GM21423 (cell line): Measurements from ENCODE around the gene RBP5.

Experiments
- ATAC-seq: cut with Tn5 transposase; IDR thresholded peaks from one replicate; pipeline ENCODE4 v1.9.1; 2021; ENCODE audit warnings: mild to moderate bottlenecking, moderate library complexity; ENCODE audit not compliant: unreplicated experiment

RBP5 gene, protein sequence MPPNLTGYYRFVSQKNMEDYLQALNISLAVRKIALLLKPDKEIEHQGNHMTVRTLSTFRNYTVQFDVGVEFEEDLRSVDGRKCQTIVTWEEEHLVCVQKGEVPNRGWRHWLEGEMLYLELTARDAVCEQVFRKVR

DNA sequence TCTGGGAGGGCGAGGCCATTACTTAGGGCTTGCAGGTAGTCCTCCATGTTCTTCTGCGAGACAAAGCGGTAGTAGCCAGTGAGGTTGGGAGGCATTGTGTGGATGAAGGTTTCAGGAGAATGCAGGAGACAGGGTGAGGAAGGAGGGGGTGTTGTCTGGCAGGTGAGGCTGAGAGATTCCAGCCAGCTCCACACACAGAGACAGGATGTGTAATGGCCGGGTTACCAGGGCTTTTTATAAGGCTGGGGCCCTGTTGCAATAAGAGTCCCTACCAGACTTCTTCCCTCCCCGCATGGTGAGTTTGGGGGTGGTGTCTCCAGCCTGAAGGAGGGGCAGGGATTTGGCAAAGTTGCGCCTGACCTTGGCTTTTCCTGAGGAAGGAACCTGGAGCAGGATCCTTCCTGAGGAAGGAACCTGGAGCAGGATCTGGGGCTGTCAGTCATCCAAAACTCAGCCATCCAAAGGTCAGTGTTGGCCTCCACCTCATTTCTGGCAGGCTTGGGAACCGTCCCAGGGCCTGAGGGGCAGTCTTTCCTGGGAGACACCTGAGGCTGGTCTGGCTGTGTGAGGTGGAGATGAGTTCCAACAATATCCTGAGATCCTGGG lies at the start of gene RBP5:
Gene RBP5, minus strand, starts transcription at position 209 of the 606 bp plus-strand sequence. Its CDS starts 114 bp downstream, at position 95.
- no peak for ATAC-seq

DNA sequence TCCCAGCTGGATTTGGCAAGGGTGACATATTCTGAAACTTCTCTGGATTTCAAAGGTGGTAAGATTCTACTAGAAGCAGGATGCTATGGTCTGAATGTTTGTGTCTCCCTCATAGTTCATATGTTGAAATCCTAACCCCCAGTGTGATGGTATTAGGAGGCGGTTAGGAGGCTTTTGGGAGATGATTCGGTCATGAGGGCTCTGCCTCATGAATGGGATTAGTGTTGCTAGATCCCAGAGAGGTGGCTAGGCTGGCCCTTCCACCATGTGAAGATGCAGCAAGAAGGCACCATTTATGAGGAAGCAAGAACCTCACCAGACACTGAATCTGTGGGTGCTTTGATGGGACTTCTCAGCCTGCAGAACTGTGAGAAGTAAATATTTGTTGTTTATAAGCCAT lies 49.8 kb upstream of the RBP5 start:
- ATAC-seq = no peak

DNA sequence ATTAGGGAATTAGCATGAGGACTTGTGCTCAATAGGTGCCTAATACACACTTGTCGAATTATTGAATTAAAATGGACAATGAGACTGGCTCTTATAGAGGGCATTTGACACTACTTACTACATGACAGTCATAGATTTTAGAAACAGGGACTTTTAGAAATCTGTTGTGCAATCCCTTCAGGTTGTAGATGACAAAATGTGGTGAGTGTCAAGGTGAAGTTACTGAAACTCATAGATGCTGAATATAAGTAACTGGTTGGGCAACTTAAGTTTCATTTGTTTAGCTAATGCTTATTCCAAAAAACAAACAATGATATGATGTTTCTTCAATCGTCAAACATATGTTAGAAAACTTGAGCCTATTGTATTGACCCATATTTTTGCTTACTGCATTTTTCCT lies 47.9 kb upstream of the RBP5 start:
- ATAC-seq = no peak

DNA sequence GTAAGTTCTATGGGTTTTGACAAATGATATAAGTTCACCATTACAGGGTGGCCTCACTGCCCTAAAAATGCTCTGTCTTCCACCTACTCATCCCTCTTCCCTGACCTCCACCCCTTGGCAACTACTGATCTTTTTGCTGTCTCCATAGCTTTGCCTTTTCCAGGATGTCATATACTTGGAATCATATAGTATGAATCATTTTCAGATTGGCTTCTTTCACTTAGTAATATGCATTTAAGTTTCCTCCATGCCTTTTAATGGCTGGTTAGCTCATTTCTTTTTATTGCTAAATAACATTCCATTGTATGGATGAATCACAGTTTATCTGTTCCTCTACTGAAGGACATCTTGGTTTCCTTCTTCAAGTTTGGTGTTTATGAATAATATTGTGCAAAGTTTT lies 46.8 kb upstream of the RBP5 start:
- no peak for ATAC-seq

DNA sequence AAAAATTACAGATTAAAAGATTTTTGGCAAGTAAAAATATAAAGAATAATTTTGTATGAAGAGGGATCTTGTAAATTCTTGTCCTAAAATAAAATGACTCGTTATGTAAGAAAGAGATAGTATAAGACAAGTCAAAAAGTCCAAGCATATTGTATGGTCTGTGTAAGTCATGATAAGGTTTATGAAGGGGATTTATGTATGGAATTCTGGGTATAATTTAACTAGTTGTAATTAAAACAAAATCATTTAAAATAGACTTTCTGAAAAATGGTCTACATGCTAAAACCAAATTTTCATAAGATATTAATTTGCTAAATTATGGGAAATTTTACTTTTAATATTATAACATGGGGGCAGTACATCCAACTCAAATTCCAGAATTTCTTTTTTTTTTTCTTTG lies 43.2 kb upstream of the RBP5 start:
- no peak for ATAC-seq

DNA sequence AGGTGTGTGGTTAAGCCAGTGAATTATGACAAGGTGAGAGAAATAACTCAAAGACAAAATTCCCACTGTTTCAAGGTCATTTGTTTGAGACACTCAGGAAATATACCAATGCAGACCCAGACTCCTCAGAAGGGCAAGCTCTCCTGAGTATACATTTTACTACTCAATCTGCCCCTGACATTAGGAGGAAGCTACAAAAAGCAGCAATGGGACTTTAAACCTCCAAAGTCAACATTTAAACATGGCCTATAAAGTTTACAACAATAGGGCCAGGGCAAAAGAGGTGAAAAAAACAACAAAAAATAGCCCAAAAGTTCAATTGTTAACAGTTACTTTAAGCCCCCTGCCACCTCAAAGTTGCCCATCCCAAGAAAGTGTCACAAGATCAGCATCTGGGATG lies 41.3 kb upstream of the RBP5 start:
- no peak for ATAC-seq

DNA sequence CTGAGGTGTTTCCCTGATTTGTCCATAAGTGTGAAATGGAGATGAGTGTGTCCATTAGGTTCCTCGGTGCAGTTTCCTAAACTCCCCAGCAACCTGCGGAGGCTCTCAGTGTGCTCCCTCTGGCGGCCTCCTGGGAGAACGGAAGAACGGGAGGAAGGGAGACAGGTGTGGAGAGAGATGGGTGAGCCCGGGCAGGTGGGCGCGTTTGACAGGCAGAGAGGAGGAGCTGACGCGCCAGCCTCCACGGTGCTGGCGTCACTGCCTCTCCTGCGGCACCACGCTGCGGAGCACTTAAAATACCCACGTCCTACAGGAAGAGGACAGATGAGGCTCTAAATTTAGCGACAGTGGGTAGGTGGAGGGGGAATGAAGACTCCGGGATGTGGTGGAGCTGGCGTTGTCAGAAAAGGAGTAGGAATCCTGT lies 34.0 kb upstream of the RBP5 start:
- ATAC-seq = no peak

DNA sequence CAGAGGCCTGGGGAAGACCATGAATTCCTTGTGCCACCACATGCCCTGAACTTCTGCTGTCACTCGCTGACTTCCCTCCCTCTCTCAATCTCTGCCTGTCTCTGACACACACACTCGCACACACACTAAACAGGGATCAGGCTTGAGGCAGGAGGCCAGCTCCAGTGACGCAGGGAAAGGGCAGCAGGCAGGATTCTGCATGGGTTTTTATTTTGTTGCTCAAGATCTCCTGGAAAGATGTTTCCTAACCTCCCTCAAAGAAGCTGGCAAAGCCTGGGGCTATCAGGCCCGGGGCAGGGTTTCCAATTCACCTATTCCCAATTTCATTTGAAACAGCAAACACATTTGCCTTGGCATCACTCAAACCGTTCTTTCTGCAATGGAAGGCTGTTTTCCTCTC lies 33.1 kb upstream of the RBP5 start:
- no peak for ATAC-seq

DNA sequence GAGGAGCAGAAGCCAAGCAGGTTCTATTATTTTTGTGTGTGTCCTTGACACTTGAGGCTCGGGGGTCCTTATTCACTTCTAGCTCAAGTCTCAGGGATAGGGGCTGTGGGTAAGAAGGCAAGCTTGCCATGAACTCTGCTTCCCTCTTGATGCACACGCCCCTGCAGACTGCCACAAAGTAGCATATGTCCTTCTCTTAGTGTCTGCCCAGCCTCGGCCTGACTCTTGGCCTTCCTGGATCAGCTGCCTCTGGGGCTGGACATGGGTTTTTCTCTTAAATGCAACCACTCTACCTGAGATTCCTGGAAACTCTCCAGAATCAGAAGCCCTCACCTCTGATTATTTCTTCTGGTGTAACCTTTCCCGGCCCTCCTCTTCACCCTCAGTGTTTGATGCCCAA lies 32.6 kb upstream of the RBP5 start:
- ATAC-seq = no peak

DNA sequence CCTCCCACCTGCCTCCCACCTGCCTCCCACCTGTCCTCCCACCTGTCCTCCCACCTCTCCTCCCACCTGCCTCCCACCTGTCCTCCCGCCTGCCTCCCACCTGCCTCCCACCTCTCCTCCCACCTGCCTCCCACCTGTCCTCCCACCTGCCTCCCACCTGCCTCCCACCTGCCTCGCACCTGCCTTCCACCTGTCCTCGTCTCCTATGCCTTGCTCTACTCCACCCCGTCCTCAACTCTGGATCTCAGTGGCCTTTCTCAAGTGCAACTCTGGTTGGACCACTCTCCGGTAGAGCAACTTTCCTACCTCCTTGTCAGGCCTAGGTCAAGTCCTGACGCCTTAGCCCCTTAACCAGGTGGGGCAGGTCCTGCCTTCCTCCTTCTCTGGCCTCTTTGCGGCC lies 31.5 kb upstream of the RBP5 start:
- no peak for ATAC-seq

DNA sequence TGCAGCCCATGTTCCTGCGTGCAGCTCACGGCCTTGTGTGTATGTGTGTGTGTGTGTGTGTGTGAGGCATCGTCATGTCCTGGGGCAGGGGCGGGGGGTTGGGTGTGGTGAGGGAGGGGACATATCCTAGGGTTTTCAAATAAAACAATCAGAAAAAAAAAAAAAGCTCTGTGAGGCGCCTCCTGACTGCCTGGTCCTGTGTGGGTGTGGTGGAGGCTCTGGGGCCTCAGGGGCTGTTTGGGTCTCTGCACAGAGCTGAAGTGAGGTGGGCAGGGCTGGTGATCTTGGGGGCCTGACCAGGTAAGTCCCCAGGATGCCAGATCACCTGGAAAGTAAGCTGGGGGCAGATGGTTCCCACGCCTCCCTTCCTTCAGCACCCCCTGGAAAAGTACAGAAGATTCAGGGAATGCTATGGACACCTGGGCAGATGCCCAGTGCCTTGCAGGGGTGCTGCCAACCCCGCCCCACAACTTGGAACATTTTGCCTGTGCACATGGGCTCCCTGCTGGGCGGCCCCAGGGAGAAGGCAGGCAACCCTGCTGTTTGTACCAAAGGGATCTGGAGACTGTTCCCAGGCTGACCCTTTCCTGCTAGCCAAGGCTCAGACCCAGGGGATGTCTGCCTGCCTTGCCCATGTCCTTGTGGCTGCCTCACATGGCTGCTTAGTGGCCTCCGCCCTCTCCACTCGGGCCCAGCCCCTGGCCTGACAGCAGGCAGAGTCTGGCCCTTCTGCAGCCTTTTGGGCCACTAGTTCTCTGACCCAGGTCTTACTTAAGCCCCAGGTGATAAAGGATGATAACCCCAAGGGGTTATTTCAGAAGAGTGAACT lies 30.3 kb upstream of the RBP5 start:
- no peak for ATAC-seq

DNA sequence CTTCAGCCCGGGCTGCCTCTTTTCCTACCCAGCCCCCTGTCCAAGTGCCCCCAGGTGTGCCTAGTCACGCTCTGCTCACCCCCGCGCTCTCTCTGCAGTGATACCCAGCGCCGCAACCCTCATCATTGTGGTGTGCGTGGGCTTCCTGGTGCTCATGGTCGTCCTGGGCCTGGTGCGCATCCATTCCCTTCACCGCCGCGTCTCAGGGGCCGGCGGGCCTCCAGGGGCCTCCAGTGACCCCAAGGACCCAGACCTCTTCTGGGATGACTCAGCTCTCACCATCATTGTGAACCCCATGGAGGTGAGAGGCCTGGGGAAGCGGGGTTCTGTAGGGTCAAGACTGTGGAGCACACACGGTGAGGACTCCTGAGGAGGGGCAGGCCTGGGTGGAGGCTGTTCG lies 28.7 kb upstream of the RBP5 start:
- ATAC-seq = no peak

DNA sequence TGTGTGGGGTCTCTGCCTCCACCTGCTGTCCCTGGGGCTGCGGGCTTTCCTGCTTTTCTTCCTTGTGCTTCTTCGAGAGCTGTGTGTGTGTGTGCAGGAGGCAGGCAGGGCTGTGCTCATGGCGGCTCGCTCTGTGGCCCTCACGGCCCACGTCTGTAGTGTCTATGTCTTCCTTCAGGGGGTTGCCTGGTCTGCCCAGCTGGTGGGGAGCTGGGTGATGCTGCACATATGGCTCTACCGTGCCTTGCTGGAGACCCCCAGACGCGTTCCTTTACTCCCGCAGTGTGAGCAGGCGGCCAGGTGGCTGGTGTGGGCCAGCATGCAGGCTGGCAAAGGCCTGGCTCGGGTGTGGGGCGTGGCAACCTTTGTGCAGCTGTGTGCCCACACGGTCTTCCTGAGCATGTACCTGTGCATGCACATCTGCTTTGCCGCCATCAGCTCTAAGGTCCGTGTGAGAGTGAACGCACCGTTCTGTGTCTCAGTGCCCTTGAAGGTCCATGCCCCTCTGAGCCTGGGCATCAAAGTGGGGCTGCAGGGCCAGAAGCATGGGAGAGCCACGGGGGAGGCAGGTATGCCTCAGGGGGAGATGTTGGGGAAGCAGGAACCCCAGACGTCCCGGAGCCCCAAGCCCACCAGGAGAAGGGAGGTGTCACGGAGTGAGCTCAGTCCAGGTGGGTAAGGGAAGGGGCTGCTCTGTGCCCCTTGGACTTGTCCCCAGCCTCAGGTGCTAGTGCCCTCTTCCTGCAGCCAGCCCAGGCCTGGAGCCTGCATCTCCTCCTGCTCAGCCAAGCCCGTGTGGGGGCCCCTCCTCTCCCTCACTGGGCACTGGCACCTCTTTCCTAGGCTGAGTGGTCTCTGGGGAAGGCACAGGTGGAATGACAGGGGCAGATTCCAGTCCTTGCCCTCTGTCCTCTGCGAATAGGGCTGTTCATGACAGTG lies 27.8 kb upstream of the RBP5 start:
- ATAC-seq = no peak

DNA sequence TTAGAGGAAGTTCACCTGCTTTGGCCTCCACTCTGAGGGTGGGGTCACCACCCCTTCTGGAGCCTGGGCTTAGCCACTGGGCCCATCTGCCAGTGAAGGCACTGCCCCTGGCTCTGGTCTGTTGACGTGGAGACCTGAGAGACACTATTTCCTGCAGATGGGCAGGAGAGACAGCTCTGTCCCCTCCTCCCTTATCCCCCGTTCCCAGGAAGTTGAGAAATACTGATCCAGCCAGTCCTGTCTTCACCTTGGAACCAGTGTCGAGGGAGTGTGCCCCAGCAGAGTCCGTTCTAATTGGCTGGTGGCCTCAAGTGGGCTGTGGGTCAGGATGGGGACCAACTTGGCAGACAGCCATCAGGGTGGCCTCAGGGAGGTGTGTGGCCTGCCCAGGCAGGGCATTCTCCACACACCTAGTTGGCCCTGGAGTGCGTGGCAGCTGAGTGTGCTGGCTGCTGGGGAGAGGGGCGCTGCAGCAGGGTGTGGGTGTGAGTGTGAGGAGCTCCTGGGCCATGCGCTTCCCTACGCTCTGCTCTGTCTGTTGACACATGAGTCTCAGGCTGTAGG lies 26.9 kb upstream of the RBP5 start:
- no peak for ATAC-seq

DNA sequence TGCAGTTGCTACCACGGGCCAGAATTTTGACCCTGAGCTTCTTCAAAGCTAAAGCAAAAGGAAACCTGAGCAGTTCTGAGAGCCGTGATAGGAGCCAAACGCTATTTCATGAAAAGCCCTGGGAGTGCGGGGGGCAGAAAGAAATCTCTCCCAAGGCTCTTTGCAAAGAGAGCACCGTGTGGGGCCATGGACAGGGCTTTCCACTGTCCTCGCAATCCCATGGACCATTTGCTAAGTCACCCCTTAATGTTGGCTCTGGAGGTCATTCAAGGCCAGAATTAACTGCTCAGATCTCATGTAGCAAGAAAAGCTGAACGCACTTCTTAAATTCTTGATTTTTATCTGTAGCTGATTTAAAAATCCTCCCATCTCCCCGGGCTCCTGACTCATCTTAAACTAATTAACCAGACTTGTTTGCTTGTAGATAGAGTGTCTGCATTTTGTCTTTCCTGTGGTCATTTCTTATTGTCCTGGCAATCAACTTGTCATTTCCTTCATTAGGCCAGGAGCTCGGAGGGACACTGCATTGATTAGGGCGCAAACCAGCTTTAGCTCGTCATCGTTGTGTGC lies 26.3 kb upstream of the RBP5 start:
- no peak for ATAC-seq

DNA sequence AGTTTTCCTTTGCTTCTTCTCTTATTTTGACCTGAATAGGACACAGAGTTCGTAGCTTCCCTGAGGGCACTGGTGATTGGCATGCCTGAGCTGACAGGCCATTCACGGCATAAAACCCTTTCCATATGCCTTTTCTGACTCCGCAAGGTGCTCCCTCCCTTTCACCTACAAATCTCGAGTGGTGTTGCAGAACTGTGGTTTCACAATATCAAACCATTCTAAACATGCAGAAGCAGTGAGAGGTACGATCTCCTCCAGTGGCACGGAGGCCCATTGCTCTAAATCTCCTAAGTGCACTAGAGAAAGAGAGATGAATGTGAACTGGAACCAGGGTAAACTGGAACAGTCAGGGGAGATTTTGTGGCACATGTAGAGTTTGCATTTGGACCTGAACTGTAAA lies 25.4 kb upstream of the RBP5 start:
- ATAC-seq = no peak

DNA sequence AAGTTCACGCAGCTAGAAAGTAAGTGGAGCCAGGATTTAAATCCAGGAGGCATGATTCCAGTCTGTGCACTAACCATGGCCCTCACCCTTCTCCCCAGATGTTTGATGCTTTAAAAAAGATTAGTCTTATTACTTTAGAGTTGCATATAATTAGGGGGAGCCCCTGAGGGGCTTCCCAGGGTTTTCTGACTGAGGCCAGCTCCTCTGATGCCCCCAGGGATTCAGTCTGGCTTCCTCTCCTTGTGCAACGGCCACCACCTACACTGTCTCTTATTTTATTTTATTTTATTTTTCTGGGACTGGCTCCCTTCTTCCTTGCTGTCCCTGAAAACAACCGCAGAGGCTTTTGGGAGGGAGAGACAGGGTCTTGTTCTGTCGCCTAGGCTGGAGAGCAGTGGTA lies 24.1 kb upstream of the RBP5 start:
- ATAC-seq = no peak

DNA sequence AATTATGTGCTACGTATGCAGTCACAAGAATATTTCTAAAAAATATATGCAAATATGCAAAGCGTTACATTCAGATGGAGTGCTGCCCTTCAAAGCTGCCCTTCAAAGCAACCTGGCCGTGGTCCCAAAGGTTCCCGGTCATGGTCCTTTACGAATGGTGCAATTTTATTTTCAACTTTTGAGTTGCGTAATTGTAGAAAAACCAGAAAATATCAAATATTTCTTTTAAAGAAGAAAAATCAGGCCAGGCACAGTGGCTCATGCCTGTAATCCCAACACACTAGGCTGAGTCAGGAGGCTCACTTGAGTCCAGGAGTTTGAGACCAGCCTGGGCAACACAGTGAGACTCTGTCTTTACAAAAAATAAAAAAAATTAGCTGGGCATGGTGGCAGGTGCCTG lies 22.8 kb upstream of the RBP5 start:
- ATAC-seq = no peak

DNA sequence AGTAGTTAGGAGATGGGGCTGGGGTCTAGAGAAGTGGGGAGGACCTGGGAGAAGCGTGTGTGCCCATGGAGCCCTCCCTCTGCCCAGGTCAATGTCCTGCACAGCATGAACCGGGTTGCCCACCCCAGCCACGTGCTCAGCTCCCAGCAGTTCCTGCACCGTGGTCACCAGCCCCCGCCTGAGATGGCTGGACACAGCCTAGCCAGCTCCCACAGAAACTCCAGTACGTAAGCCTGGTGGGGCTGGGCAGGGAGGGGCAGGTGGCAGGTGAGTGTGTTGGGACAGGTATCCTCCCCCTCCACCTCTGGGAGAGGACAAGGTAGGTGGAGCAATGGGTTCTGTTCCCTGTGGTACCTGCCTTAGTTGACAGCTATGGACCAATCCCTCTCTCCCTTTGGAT lies 22.2 kb upstream of the RBP5 start:
- ATAC-seq = no peak

DNA sequence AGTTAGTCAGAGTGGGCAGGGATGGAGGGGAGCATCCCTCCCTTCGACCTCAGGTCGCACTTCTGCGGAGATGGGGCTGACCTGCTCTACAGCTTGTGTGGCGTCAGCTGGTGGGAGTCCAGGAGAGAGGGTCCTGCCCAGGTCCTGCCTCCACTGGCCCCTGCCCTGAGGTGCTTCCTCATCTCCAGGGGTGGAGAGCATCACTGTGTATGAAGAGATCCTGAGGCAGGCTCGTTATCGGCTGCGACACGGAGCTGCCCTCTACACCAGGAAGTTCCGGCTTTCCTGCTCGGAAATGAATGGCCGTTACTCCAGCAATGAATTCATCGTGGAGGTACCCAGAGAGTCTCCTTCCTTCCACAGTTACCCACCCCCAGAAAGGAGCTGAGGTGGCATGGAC lies 21.7 kb upstream of the RBP5 start:
- ATAC-seq = no peak

DNA sequence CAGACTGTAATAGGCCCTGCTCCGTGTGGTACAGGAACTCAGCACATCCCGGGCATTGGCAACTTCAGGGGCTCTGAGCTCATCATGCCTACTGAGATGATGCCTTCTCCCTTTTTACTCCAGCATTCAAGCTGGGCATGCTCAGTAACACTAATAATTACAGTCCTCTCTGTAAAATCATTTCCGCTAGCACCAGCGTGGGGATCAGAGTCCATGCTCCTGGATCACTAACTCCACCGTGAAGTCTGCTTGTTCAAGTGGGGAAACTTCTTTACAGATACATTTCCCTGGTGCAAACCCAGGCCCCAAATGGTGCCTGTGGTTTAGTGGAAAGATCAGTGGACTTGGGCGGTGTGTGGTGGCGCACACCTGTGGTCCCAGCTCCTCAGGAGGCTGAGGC lies 18.2 kb upstream of the RBP5 start:
- ATAC-seq = no peak
